ENCODE measurements around the gene DDX1.
"Not testable (repeated sequence)": the region's sequence is repeated elsewhere in the genome, so short reads cannot be mapped to it uniquely, and the experiment has no call there.

Gene DDX1

GRCh38 chr2:15666861-15667808, 75.5 kb downstream of the DDX1 start:
- no peak for DNase-seq

DNA sequence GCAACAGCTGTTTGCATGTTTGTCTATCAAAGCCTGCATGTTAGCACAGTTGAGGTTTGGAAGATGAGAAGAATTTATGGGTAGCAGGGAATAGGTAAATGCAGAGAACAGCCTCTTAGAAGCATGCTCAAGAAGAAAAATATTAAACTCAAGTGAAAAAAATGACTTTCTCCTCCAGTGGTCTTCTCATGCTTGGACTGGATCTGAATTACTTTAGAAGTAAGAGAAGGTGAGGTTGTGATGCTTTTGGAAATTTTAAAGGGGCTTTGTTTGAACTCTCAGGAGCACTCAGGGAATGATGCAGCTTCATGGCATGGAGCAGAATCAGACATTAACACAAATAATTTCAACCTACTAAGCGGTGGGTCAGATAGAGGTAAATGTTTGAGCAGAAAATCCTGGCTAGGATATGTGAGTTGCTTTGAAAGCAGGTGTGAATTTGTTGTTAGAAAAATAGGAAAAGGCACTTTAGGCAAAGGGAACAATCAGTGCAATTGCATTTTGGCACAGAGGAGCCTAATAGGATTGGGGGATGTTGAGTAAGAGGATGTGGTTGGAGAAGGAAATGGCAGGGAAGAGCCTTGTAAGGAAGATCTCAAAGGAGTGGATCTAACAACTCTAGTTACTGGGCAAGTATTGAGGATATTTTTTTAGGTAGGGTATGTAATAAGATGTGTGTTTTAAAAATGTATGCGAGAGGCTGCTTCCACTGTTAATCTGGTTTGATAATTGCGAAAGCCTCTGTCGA, 76.3 kb downstream of the DDX1 start:
- DNase-seq: no peak

GRCh38 chr2:15668611-15669305, 77.1 kb downstream of the DDX1 start:
- no peak for DNase-seq

DNA sequence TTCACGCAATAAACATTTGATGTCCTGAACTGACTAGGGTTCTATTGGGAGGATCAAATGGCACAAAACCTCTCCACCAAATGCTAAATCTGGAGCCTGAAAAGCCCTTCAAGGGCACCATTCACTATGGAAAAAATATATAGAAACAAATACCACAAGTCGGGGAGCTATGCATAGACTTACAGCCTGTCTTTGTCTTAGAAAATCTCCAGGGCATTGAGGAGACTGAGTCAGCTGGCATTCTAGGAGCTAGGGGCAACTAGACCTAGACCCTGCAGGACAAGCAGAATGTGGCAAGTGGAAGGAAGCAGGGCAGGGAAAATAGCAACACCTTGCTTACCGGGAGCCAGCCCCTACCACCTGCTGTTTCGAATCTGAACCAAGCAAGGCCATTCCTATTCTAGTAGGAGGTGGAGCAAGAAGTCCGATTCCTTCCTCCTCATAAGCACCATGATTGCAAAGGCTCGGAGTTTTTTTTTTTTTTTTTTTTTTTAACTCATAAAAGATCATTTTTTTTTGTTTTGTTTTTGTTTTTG, 77.8 kb downstream of the DDX1 start:
- no peak for DNase-seq

- DNase-seq: no peak
Observed at GRCh38 chr2:15670469-15670868, 78.8 kb downstream of the DDX1 start.

- no peak for DNase-seq
Observed at GRCh38 chr2:15670981-15671380, 79.3 kb downstream of the DDX1 start.

- DNase-seq: no peak
Observed at GRCh38 chr2:15671409-15671808, 79.7 kb downstream of the DDX1 start.

DNA sequence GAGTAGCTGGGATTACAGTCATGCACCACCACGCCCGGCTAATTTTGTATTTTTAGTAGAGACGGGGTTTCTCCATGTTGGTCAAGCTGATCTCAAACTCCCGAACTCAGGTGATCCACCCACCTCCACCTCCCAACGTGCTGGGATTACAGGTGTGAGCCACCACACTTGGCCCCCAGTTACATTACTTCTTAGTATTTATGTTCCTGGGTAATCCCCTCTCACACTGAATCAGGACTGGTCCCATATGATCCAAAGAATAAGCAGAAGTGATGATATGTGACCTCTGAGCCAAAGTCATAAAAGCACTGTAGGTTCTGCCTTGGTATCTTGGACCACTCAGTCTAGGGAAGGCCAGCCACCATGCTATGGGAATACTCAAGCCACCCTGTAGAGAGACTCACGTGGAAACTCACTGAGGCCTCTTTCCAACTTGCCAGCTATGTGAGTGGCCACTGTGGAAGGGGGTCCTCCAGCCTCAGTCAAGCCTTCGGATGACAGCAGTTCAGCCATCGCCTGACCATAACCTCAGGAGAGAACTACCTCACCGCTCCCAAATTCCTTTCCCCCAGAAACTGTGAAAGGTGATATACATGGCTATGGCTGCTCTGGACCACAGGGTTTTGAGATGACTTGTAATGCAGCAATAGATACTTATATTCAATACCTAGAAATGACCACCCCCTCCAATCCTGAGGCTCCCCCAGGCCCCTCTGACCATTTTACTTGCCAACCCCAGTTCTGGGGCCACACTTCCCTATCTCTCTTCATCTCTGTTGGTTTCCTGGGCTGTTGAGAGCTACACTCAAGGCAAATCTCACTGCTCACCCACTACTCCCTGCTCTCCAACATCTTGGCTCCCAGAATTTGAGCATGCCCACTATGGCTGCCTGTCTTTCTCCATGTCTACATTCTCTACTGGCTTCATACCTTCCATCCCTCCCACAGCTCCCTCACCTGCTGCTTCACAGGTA, 80.5 kb downstream of the DDX1 start:
- no peak for DNase-seq

DNA sequence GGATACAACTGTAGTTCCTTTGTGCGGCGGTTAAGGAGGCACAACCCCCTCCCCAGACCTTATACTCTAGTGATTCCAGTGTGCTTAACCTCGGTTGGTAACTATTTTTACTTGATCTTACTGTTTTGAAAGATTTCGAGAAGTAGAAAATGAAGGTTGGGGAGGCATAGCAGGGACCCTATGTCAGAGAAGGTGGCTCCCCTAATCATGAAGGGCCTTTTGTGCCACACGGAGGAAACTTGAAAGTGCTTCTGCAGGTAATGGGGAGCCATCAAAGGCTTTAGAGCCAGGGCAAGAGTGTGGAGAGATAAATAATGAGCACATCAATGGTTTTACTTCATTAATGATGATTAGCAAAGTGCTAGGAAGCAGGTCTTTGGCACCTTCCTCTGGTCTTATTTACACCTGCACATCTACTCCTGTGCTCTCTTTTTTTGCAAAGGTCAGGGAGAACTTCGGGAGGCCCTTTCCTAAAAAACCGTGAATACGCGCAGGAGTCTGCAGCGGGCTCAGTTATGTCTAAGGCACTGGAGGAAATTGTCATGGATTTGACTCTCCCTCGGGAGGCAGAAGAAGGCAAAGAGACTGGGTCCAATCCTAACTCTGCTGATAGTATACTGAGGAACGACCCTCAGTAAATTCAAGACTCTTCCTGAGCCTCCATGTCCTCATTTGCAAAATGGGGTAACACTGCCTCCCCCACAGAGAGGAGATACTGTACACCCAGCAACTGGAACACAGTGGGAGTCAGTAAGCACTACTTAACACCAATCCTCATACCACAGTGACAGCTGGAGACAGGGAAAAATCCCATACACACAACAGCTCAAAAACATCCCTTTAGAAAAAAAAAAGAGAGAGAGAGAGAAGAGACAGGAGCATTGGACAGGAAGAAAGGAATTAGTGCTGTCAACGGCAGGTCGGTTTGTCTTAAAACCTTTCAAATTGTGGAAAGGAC, 81.6 kb downstream of the DDX1 start:
- DNase-seq: no peak

- DNase-seq: no peak
Observed at GRCh38 chr2:15673919-15674636, 82.4 kb downstream of the DDX1 start.

GRCh38 chr2:15674637-15675455, 83.2 kb downstream of the DDX1 start:
- DNase-seq: no peak

GRCh38 chr2:15675456-15676195, 84.0 kb downstream of the DDX1 start:
- DNase-seq: no peak

GRCh38 chr2:15677141-15677843, 85.6 kb downstream of the DDX1 start:
- no peak for DNase-seq

- DNase-seq: no peak
Observed at GRCh38 chr2:15678346-15678745, 86.7 kb downstream of the DDX1 start.

- DNase-seq: no peak
Observed at GRCh38 chr2:15678909-15679308, 87.2 kb downstream of the DDX1 start.

DNA sequence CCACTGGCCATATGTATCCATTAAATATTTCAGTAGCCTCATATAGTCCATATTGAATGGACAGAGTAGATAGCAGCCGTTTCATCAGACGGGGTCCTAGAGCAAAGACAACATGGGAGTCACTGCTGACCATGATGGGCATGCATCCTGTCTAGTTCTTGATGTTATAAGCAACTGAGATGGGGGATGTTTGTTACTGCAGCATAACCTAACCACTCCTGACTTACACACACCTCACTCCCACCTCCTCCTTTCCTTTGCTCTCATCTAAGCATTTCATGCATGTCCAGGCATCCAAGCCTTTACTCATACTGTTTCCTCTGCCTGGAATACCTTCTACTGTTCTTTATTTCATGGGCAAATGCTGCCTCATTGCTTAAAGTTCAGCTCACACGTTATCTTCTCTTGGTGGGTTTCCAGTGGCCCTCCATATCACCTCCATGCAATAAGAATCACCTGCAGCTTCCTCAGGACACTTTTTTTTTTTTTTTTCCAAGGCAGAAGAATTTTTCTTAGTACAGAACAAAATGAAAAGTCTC, 87.8 kb downstream of the DDX1 start:
- no peak for DNase-seq

- DNase-seq: not testable (repeated sequence)
Observed at GRCh38 chr2:15680132-15680531, 88.5 kb downstream of the DDX1 start.
